ENCODE measurements around the gene HIVEP2. TPM values are rescaled to one million over a fixed set of nuclear protein-coding genes. Genes with fewer than 3 reads are reported as not detected.

HIVEP2 gene
- total RNA-seq, 120 experiments from 2014 or later, result 50.6 to 123 (median 88.5) TPM

Other genes starting within 250 kb of the HIVEP2 start
- 10 to 100 TPM; 39.6 to 81.0 (median 63.9) TPM for gene AIG1, start 115.7 kb upstream of the HIVEP2 start, total RNA-seq